ENCODE data around the gene ZNF512. TPM values are rescaled to one million over a fixed set of nuclear protein-coding genes. Genes with fewer than 3 reads are reported as not detected.
"Not testable (repeated sequence)": the region's sequence is repeated elsewhere in the genome, so short reads cannot be mapped to it uniquely, and the experiment has no call there.

ZNF512 gene
- total and polyA plus RNA-seq, 12 donors: 10.2 to 27.7 (median 19.6) TPM

DNA sequence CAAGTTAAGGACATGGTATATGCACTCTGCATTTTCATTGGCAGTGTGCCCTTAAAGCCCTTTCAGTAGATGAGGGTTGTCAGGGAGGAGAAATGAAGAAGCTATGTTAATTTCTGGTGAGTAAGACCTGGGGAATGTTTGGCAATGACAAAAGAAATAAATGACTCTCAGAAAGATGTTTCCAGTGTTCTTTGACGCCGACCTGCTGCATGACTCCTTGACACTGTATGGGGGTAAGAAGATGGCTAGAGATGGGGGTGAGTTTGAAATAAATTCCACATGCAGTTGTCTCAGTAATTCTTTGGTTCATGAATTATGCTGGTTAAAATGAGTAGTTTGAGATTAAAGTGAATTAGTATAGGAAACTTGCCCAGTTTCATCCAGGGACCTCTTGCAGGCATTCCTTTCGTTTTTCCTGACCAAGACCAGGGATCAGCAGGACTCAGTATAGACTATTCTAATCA is 40.1 kb downstream of the ZNF512 start:
- ATAC-seq (no peak), DNase-seq (no peak)
- Histone ChIP-seq H3K27me3 (no peaks in the 10 kb centered on the region), H3K36me3 (peaks cover 0 to 71% (median 45%) of the 10 kb centered on the region in 9 donors), H3K9me3 (no peaks in the 10 kb centered on the region), H3K4me1 (peaks cover 0 to 22% (median 18%) of the 10 kb centered on the region in 9 donors), H3K4me3 (no peak overlapping the region), H3K27ac (no peak overlapping the region)
- 79 to 92% methylated on average over 3 of the region's 3 CpGs for WGBS, 2 donors
- intact Hi-C loops (cut with DNase I): loop anchor here in 2 of 10 donors (10.0 kb wide), 2 partner anchors 128 to 218 kb away; partner anchors contain the start of genes FNDC4 (in 2 of the 2), GCKR (in 2 of the 2) and PPM1G (in 1 of the 2)
- TF ChIP-seq, protein P1, sequence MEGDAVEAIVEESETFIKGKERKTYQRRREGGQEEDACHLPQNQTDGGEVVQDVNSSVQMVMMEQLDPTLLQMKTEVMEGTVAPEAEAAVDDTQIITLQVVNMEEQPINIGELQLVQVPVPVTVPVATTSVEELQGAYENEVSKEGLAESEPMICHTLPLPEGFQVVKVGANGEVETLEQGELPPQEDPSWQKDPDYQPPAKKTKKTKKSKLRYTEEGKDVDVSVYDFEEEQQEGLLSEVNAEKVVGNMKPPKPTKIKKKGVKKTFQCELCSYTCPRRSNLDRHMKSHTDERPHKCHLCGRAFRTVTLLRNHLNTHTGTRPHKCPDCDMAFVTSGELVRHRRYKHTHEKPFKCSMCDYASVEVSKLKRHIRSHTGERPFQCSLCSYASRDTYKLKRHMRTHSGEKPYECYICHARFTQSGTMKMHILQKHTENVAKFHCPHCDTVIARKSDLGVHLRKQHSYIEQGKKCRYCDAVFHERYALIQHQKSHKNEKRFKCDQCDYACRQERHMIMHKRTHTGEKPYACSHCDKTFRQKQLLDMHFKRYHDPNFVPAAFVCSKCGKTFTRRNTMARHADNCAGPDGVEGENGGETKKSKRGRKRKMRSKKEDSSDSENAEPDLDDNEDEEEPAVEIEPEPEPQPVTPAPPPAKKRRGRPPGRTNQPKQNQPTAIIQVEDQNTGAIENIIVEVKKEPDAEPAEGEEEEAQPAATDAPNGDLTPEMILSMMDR (IDR thresholded peaks at IDR 0.05): no peak

DNA sequence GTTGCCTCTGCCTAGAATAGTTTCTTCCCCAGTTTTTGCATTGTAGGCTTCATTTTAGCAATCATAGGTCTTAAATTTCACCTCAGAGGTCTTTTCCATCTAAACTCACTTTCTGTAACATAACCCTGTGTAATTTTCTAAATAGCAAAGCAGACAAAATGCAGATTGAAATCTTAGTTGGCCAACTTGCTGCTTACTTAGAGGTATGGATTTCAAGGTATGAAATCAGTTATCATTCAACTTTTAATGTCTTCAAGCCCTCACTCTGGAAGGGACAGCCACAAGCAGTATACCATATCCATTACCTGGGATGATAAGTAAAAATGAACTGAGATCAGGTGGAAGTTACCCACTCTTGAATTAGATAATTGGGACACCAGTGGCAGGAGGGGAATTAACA is 42.1 kb downstream of the ZNF512 start:
- Histone ChIP-seq H3K36me3 (peaks cover 0 to 51% (median 30%) of the 10 kb centered on the region in 9 donors), H3K4me3 (no peak overlapping the region), H3K4me1 (peaks cover 4 to 33% (median 28%) of the 10 kb centered on the region in 9 donors), H3K27me3 (no peaks in the 10 kb centered on the region), H3K27ac (no peak overlapping the region), H3K9me3 (no peaks in the 10 kb centered on the region)
- intact Hi-C loops (cut with DNase I): loop anchor here in 2 of 10 donors (10.0 kb wide), 2 partner anchors 130 to 220 kb away; partner anchors contain the start of genes FNDC4 (in 2 of the 2), GCKR (in 2 of the 2) and PPM1G (in 1 of the 2)
- no peak for ATAC-seq
- TF ChIP-seq, protein P1 (IDR thresholded peaks at IDR 0.05): no peak
- no peak for DNase-seq

DNA sequence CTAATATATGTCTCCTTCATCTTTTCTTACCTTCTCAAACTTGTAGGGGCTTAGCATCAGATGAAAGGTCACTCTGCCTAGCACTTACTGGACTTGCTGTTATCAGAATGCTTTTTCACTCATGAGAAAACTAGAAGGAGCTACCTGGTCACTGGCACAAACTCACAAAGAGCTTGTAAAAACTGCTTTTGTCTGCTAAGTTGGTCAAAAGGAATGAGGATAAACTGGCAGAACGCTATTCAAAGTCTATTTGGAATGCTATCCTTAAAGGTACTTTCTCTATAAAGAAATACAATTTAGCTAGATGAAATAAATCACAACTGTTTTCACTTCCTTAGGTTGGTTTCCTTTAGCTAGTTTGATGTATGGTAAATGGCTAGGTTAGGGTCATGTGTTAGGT is 43.5 kb downstream of the ZNF512 start:
- peak overlapping the region in 5 of 10 donors; percentile 21 to 91 (median 43) for H3K27ac ChIP-seq

DNA sequence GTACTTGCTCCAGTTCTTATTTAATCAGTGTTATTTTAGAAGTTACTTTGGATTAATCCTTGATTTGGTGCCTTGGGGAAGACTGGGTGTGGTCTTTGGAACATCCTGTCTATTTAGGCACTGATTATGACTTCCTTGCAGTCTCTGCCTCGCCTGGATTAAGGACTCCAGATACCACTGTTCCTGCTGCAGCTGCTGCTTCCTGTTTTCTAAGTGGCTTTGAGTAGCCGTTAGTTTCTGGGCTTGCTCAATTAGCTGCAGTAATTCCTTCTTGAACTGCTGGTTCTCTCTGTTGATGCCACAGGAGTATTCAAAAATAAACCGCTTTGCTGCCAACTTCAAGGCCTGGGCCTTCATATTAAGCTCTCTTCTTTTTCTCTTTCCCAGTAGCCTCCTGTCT is 44.1 kb downstream of the ZNF512 start:
- not testable (repeated sequence) for H3K27me3 ChIP-seq, DNase-seq, H3K4me3 ChIP-seq, H3K9me3 ChIP-seq
- H3K27ac ChIP-seq: peak overlapping the region in 7 of 10 donors; percentile 9 to 91 (median 26)
- H3K4me1 ChIP-seq: peaks cover 4 to 43% (median 30%) of the 10 kb centered on the region in 9 donors
- peak in 5 of 8 donors; percentile 14 to 44 (median 28) for ATAC-seq
- intact Hi-C loops (cut with DNase I): loop anchor here in 2 of 10 donors (10.0 kb wide), 2 partner anchors 132 to 222 kb away; partner anchors contain the start of genes FNDC4 (in 2 of the 2), GCKR (in 2 of the 2) and PPM1G (in 1 of the 2)
- H3K36me3 ChIP-seq: peaks cover 0 to 47% (median 35%) of the 10 kb centered on the region in 9 donors
- WGBS, 2 donors: 49 to 51% methylated on average over 3 of the region's 3 CpGs

More for the DNA sequence above, 43.5 kb downstream of the ZNF512 start:
- not testable (repeated sequence) for ATAC-seq, H3K27me3 ChIP-seq, H3K9me3 ChIP-seq, H3K4me3 ChIP-seq, DNase-seq
- intact Hi-C loops (cut with DNase I): loop anchor here in 2 of 10 donors (10.0 kb wide), 2 partner anchors 132 to 222 kb away; partner anchors contain the start of genes FNDC4 (in 2 of the 2), GCKR (in 2 of the 2) and PPM1G (in 1 of the 2)
- Histone ChIP-seq H3K36me3 (peaks cover 0 to 47% (median 32%) of the 10 kb centered on the region in 9 donors), H3K4me1 (peaks cover 4 to 43% (median 30%) of the 10 kb centered on the region in 9 donors)
- WGBS, 2 donors: 92 to 94% methylated on average over 1 of the region's 1 CpG

DNA sequence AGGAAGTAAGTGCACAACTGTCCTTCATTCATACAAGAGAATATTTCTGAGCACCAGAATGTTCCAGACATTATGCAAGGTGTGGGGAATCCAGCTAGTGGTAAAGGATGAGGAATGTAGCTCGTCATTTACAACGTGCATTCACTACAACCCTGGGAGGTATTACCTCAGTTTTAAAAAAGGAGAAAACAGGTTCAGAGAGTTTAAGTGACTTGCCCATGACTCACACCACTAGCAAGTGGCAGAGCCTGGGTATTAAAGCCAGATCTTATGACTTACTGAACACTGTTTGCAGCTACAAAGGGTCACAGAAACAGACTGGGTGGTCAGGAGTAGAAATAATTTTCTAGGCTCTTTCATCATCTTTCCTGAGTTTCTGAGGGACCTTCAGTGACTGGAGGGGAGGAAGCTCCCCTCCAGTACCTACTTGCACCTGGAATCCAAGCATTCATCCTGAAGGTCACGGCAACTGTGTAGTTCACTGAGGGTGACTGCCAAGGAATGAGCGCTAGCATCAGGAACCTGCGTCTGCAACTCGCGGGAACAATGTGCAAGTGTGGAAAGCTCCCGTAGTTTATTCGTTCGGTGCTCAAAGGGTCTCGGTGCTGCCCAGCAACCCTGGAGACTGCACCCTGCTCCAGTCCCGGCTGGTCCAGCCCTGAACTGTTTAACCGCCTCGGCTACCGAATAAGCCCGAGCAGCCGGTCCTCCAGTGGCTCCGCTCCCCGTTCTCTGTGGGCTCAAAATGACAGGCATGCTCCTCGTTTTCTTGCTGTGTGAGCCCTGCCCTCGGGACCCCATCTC is 45.3 kb downstream of the ZNF512 start:
- intact Hi-C loops (cut with DNase I): loop anchor here in 2 of 10 donors (10.0 kb wide), 2 partner anchors 133 to 223 kb away; partner anchors contain the start of genes FNDC4 (in 2 of the 2), GCKR (in 2 of the 2) and PPM1G (in 1 of the 2)
- Histone ChIP-seq H3K9me3 (no peaks in the 10 kb centered on the region), H3K4me3 (peak overlapping the region; percentile 47 to 90 (median 76)), H3K4me1 (peaks cover 4 to 43% (median 30%) of the 10 kb centered on the region in 9 donors), H3K36me3 (peaks cover 0 to 47% (median 22%) of the 10 kb centered on the region in 9 donors), H3K27ac (peak overlapping the region in 9 of 10 donors; percentile 49 to 91 (median 79)), H3K27me3 (no peaks in the 10 kb centered on the region)
- TF ChIP-seq, protein P1 (IDR thresholded peaks at IDR 0.05): no peak
- WGBS, 2 donors: 4 to 6% methylated on average over 19 to 20 of the region's 21 CpGs
- ATAC-seq: peak; percentile 34 to 77 (median 73)
- no peak for DNase-seq
